Thyroid gland (tissue), 4 donors: ENCODE data around the gene NDRG3.
"Not testable (repeated sequence)": the region's sequence is repeated elsewhere in the genome, so short reads cannot be mapped to it uniquely, and the experiment has no call there.

Experiments used
- CTCF ChIP-seq, 6 experiments: fragments of 200-600 bp in 3 of 6; fragments of 450-650 bp in 3 of 6; sonication (generic) in 3 of 6; IDR thresholded peaks; one replicate each; pipeline ENCODE4 v1.5.1; 2016 to 2019; ENCODE audit warnings: antibody characterized with exemption in 6 of 6, mild to moderate bottlenecking in 2 of 6, inconsistent platforms in 1 of 6, moderate library complexity in 1 of 6
- POLR2A ChIP-seq, 2 donors: fragments of 450-650 bp; IDR thresholded peaks; one replicate each; pipeline ENCODE4 v1.6.1; 2017; ENCODE audit warnings: antibody characterized with exemption in 2 of 2, mild to moderate bottlenecking in 2 of 2, moderate library complexity in 1 of 2

- not testable (repeated sequence) for TF ChIP-seq CTCF, POLR2A (IDR thresholded peaks at IDR 0.05)
Measured at GRCh38 chr20:36608388-36608728, 137.5 kb downstream of the NDRG3 start.
